Measurements from ENCODE around the gene SF3B2. TPM values are rescaled to one million over a fixed set of nuclear protein-coding genes. Genes with fewer than 3 reads are reported as not detected.
A peak's percentile ranks its signal among the peaks of the same experiment; 100 is the strongest.

SF3B2 gene
- total and polyA plus RNA-seq, 4 experiments from 2014 or later, result 74.4 to 240 (median 183) TPM

- H3K27ac Mint-ChIP-seq, result peak overlapping the region; percentile 76 to 98 (median 96)
- intact Hi-C loops (cut with micrococcal nuclease), result no loop called here
- peaks cover 82% of the 10 kb centered on the region for H3K4me1 ChIP-seq (ENCODE audit: insufficient read depth, low read length)
These were observed 48.9 kb downstream of the SF3B2 start for GRCh38 chr11:66101066-66101464.

GRCh38 chr11:66104057-66104638 lies 52.0 kb downstream of the SF3B2 start:
- Mint-ChIP-seq H3K9me3 (no peaks in the 10 kb centered on the region), H3K36me3 (peaks cover 25 to 27% of the 10 kb centered on the region in 2 donors), H3K27me3 (no peaks in the 10 kb centered on the region), H3K27ac (peak overlapping the region; percentile 39 to 90 (median 88)), H3K4me3 (peak overlapping the region in 6 of 8 donors; percentile 9 to 66 (median 50)), H3K4me1 (peaks cover 66 to 93% (median 73%) of the 10 kb centered on the region in 4 donors)
- Histone ChIP-seq H3K36me3 (ENCODE audit: insufficient read depth, low read length) (peaks cover 6% of the 10 kb centered on the region), H3K9me3 (ENCODE audit: control insufficient read depth in 1 of 2, low read length in 2 of 2) (no peaks in the 10 kb centered on the region), H3K27ac (ENCODE audit: low read depth, low read length) (no peak overlapping the region), H3K27me3 (ENCODE audit: insufficient read depth, low read length) (no peaks in the 10 kb centered on the region), H3K4me1 (ENCODE audit: insufficient read depth, low read length) (peaks cover 94% of the 10 kb centered on the region), H3K4me3 (ENCODE audit: low read length in 2 of 2) (no peak overlapping the region)
- CTCF ChIA-PET (ENCODE audit: partially characterized antibody), result interaction anchor here (0.6 to 4.1 kb wide), 4 partner anchors 12 to 36 kb away, joined by 3 to 22 read pairs (median 4); no protein-coding TSS in a partner anchor
- intact Hi-C loops (cut with micrococcal nuclease), result no loop called here
- POLR2A ChIA-PET (ENCODE audit: partially characterized antibody), result interaction anchor here (3.9 to 7.2 kb wide), 2 partner anchors 12 to 33 kb away, joined by 56 to 90 read pairs; partner anchors contain the start of gene PACS1
- no peak for DNase-seq

More at GRCh38 chr11:66101066-66101464, 48.9 kb downstream of the SF3B2 start:
- ChIA-PET CTCF (ENCODE audit: partially characterized antibody) (interaction anchor here (1.0 to 4.1 kb wide), 10 partner anchors 12 to 56 kb away, joined by 3 to 22 read pairs (median 6); partner anchors contain the start of gene PACS1), POLR2A (ENCODE audit: partially characterized antibody) (interaction anchor here (1.0 to 7.2 kb wide), 11 partner anchors 11 to 188 kb away, joined by 3 to 90 read pairs (median 4); partner anchors contain the start of genes PACS1, SF3B2 and YIF1A)
- Mint-ChIP-seq H3K36me3 (peaks cover 8 to 17% of the 10 kb centered on the region in 2 donors), H3K27me3 (no peaks in the 10 kb centered on the region), H3K4me1 (peaks cover 53 to 85% (median 66%) of the 10 kb centered on the region in 4 donors), H3K9me3 (no peaks in the 10 kb centered on the region), H3K4me3 (peak overlapping the region; percentile 75 to 87 (median 80))
- Histone ChIP-seq H3K36me3 (ENCODE audit: insufficient read depth, low read length) (no peaks in the 10 kb centered on the region), H3K27me3 (ENCODE audit: insufficient read depth, low read length) (no peaks in the 10 kb centered on the region), H3K4me3 (ENCODE audit: low read length in 2 of 2) (peak overlapping the region in 1 of 2 donors; percentile 4), H3K27ac (ENCODE audit: low read depth, low read length) (peak overlapping the region; percentile 57), H3K9me3 (ENCODE audit: control insufficient read depth in 1 of 2, low read length in 2 of 2) (no peaks in the 10 kb centered on the region)
- DNase-seq, result no peak

GRCh38 chr11:66106786-66107599 lies 54.8 kb downstream of the SF3B2 start:
- no peaks in the 10 kb centered on the region for H3K9me3 ChIP-seq (ENCODE audit: control insufficient read depth in 1 of 2, low read length in 2 of 2)
- intact Hi-C loops (cut with micrococcal nuclease), result no loop called here
- no peak for DNase-seq
- H3K36me3 ChIP-seq (ENCODE audit: insufficient read depth, low read length), result peaks cover 6% of the 10 kb centered on the region
- no peaks in the 10 kb centered on the region for H3K9me3 Mint-ChIP-seq
- ChIA-PET CTCF (ENCODE audit: partially characterized antibody) (interaction anchor here (0.9 to 2.0 kb wide), 5 partner anchors 9 to 62 kb away, joined by 3 to 9 read pairs (median 6); no protein-coding TSS in a partner anchor), POLR2A (ENCODE audit: partially characterized antibody) (interaction anchor here (0.5 to 3.8 kb wide), 6 partner anchors 9 to 39 kb away, joined by 3 to 18 read pairs (median 4); no protein-coding TSS in a partner anchor)
- H3K4me3 Mint-ChIP-seq, result peak overlapping the region in 6 of 8 donors; percentile 5 to 73 (median 67)
- peaks cover 62 to 90% (median 75%) of the 10 kb centered on the region in 4 donors for H3K4me1 Mint-ChIP-seq
- no peak overlapping the region for H3K27ac ChIP-seq (ENCODE audit: low read depth, low read length)
- no peaks in the 10 kb centered on the region for H3K27me3 ChIP-seq (ENCODE audit: insufficient read depth, low read length)
- H3K4me1 ChIP-seq (ENCODE audit: insufficient read depth, low read length), result peaks cover 96% of the 10 kb centered on the region
- no peak overlapping the region for H3K4me3 ChIP-seq (ENCODE audit: low read length in 2 of 2)
- H3K36me3 Mint-ChIP-seq, result peaks cover 25 to 29% of the 10 kb centered on the region in 2 donors
- H3K27ac Mint-ChIP-seq, result peak overlapping the region; percentile 19 to 86 (median 77)
- H3K27me3 Mint-ChIP-seq, result no peaks in the 10 kb centered on the region

GRCh38 chr11:66107600-66108510 lies 55.7 kb downstream of the SF3B2 start:
- Mint-ChIP-seq H3K9me3 (no peaks in the 10 kb centered on the region), H3K36me3 (peaks cover 25 to 31% of the 10 kb centered on the region in 2 donors), H3K27ac (peak overlapping the region; percentile 4 to 86 (median 46)), H3K4me1 (peaks cover 70 to 91% (median 81%) of the 10 kb centered on the region in 4 donors), H3K27me3 (no peaks in the 10 kb centered on the region), H3K4me3 (peak overlapping the region in 7 of 8 donors; percentile 24 to 73 (median 65))
- H3K36me3 ChIP-seq (ENCODE audit: insufficient read depth, low read length), result peaks cover 6% of the 10 kb centered on the region
- H3K4me1 ChIP-seq (ENCODE audit: insufficient read depth, low read length), result peaks cover 96% of the 10 kb centered on the region
- H3K9me3 ChIP-seq (ENCODE audit: control insufficient read depth in 1 of 2, low read length in 2 of 2), result no peaks in the 10 kb centered on the region
- no peaks in the 10 kb centered on the region for H3K27me3 ChIP-seq (ENCODE audit: insufficient read depth, low read length)
- no peak overlapping the region for H3K27ac ChIP-seq (ENCODE audit: low read depth, low read length)
- ChIA-PET POLR2A (ENCODE audit: partially characterized antibody) (interaction anchor here (0.5 to 3.8 kb wide), 6 partner anchors 9 to 40 kb away, joined by 3 to 18 read pairs (median 4); no protein-coding TSS in a partner anchor), CTCF (ENCODE audit: partially characterized antibody) (interaction anchor here (0.9 to 2.0 kb wide), 6 partner anchors 8 to 62 kb away, joined by 3 to 9 read pairs (median 5); no protein-coding TSS in a partner anchor)
- no peak overlapping the region for H3K4me3 ChIP-seq (ENCODE audit: low read length in 2 of 2)
- no peak for DNase-seq
- intact Hi-C loops (cut with micrococcal nuclease), result no loop called here

- ChIA-PET POLR2A (ENCODE audit: partially characterized antibody) (interaction anchor here (0.7 to 3.8 kb wide), 2 partner anchors 28 to 43 kb away, joined by 3 to 18 read pairs; no protein-coding TSS in a partner anchor), CTCF (ENCODE audit: partially characterized antibody) (interaction anchor here (0.9 to 2.0 kb wide), 4 partner anchors 17 to 64 kb away, joined by 3 to 9 read pairs (median 6); no protein-coding TSS in a partner anchor)
- H3K4me1 ChIP-seq (ENCODE audit: insufficient read depth, low read length), result peaks cover 96% of the 10 kb centered on the region
- H3K9me3 Mint-ChIP-seq, result no peaks in the 10 kb centered on the region
- peaks cover 70 to 93% (median 82%) of the 10 kb centered on the region in 4 donors for H3K4me1 Mint-ChIP-seq
- no peaks in the 10 kb centered on the region for H3K27me3 ChIP-seq (ENCODE audit: insufficient read depth, low read length)
- H3K4me3 Mint-ChIP-seq, result peak overlapping the region in 4 of 8 donors; percentile 17 to 51 (median 46)
- peaks cover 21 to 32% of the 10 kb centered on the region in 2 donors for H3K36me3 Mint-ChIP-seq
- no peak overlapping the region for H3K4me3 ChIP-seq (ENCODE audit: low read length in 2 of 2)
- no peaks in the 10 kb centered on the region for H3K9me3 ChIP-seq (ENCODE audit: control insufficient read depth in 1 of 2, low read length in 2 of 2)
- peak overlapping the region in 6 of 7 donors; percentile 4 to 77 (median 47) for H3K27ac Mint-ChIP-seq
- DNase-seq, result no peak
- no peaks in the 10 kb centered on the region for H3K27me3 Mint-ChIP-seq
- H3K36me3 ChIP-seq (ENCODE audit: insufficient read depth, low read length), result peaks cover 6% of the 10 kb centered on the region
- intact Hi-C loops (cut with micrococcal nuclease), result no loop called here
- H3K27ac ChIP-seq (ENCODE audit: low read depth, low read length), result no peak overlapping the region
These were observed 57.1 kb downstream of the SF3B2 start for GRCh38 chr11:66109294-66109693.

- Mint-ChIP-seq H3K36me3 (peaks cover 17 to 24% of the 10 kb centered on the region in 2 donors), H3K27me3 (no peaks in the 10 kb centered on the region), H3K9me3 (no peaks in the 10 kb centered on the region), H3K4me1 (peaks cover 68 to 93% (median 78%) of the 10 kb centered on the region in 4 donors), H3K4me3 (peak overlapping the region in 4 of 8 donors; percentile 10 to 61 (median 40)), H3K27ac (peak overlapping the region in 6 of 7 donors; percentile 7 to 91 (median 80))
- Histone ChIP-seq H3K27ac (ENCODE audit: low read depth, low read length) (no peak overlapping the region), H3K27me3 (ENCODE audit: insufficient read depth, low read length) (no peaks in the 10 kb centered on the region), H3K4me3 (ENCODE audit: low read length in 2 of 2) (no peak overlapping the region), H3K4me1 (ENCODE audit: insufficient read depth, low read length) (peaks cover 97% of the 10 kb centered on the region), H3K9me3 (ENCODE audit: control insufficient read depth in 1 of 2, low read length in 2 of 2) (no peaks in the 10 kb centered on the region), H3K36me3 (ENCODE audit: insufficient read depth, low read length) (peaks cover 6% of the 10 kb centered on the region)
- no peak for DNase-seq
- POLR2A ChIA-PET (ENCODE audit: partially characterized antibody), result interaction anchor here (1.1 to 1.9 kb wide), 2 partner anchors 10 to 40 kb away, joined by 4 to 11 read pairs; partner anchors contain the start of gene PACS1
- intact Hi-C loops (cut with micrococcal nuclease), result no loop called here
- CTCF ChIA-PET (ENCODE audit: partially characterized antibody), result interaction anchor here (1.0 to 2.1 kb wide), 5 partner anchors 15 to 66 kb away, joined by 3 to 6 read pairs (median 4); no protein-coding TSS in a partner anchor
These were observed 59.0 kb downstream of the SF3B2 start for GRCh38 chr11:66111158-66111557.

Data from CD4-positive, alpha-beta memory T cell (primary cell).